LNCaP clone FGC (cell line): ENCODE results near the gene MYO7A.

Experiments used
- DNase-seq: peaks from one replicate; pipeline ENCODE4 v3.0.0-alpha.2; 2011; ENCODE audit warnings: low read depth
- H3K4me3 ChIP-seq: 2 replicates; pipeline ENCODE4 v1.5.1; 2011; ENCODE audit warnings: mild to moderate bottlenecking, low read depth, low read length, control low read depth
- CTCF ChIP-seq: IDR thresholded peaks from 2 replicates; pipeline ENCODE4 v1.5.1; 2012; ENCODE audit warnings: mild to moderate bottlenecking; ENCODE audit not compliant: control insufficient read depth, insufficient read depth; ENCODE audit errors: extremely low read depth

The MYO7A gene

GRCh38 chr11:77158041-77158695 is 30.1 kb downstream of the MYO7A start:
- no peak for TF ChIP-seq CTCF
- no peak overlapping the region for H3K4me3 ChIP-seq
- no peak for DNase-seq

- TF ChIP-seq CTCF: no peak
- H3K4me3 ChIP-seq: no peak overlapping the region
- no peak for DNase-seq
These were observed 31.3 kb downstream of the MYO7A start for GRCh38 chr11:77159219-77159936.

- H3K4me3 ChIP-seq: no peak overlapping the region
- TF ChIP-seq CTCF: no peak
- no peak for DNase-seq
These were observed 32.0 kb downstream of the MYO7A start for GRCh38 chr11:77159937-77160495.

GRCh38 chr11:77163271-77163670 is 35.2 kb downstream of the MYO7A start:
- no peak for DNase-seq
- no peak for TF ChIP-seq CTCF
- H3K4me3 ChIP-seq: no peak overlapping the region

- H3K4me3 ChIP-seq: no peak overlapping the region
- DNase-seq: no peak
- TF ChIP-seq CTCF: no peak
These were observed 37.0 kb downstream of the MYO7A start for GRCh38 chr11:77165066-77165465.

GRCh38 chr11:77166021-77166420 is 38.0 kb downstream of the MYO7A start:
- DNase-seq: no peak
- no peak overlapping the region for H3K4me3 ChIP-seq
- no peak for TF ChIP-seq CTCF
